Measurements from ENCODE around the gene PMFBP1.

The PMFBP1 gene

DNA sequence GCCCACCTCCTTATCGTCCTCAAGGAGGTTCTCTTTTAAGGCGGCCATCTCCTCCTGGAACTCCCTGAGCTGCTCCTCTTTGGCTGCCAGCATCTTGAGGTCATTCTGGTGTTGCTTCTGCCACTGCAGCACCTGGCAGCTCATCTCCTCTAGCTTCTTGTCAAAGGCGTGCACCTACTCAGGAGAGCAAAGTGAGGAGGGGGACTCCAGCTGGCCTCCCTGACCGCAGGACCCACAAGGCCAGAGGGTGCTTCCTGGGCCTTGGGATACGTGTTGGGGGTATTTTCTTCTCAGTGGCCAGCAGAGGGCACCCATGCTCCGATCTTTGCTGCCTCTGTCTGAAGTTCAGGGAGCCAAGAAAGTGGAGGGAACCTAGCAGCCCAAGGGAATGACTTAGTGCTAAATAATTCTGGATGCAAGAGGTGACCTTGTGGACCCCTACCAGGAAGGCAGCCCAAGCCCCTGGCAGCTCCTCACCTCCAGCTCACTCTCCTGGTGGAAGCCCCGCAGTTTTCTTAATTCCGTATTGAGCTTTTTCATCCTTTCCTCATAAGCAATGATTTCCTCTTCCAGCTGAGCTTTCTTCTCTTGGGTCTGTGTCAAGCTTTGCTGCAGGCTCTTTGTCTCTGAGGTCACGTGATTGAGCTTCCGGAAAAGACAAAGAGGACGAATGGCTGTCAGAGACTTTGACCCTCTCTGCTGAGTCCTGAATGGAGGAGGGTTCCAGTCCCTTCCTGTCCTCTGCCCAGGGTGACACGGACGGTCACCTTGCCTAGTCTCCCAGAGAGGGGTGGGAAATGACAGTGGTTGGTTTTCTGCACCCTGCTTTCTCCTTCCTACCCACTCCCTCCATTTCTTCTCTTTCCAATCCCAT is 47.0 kb downstream of the PMFBP1 start:
- H3K9ac ChIP-seq (ENCODE audit: low read length), result no peak overlapping the region
- no peaks in the 10 kb centered on the region for H3K4me1 ChIP-seq (ENCODE audit: control insufficient read depth, insufficient read depth, low read length)

DNA sequence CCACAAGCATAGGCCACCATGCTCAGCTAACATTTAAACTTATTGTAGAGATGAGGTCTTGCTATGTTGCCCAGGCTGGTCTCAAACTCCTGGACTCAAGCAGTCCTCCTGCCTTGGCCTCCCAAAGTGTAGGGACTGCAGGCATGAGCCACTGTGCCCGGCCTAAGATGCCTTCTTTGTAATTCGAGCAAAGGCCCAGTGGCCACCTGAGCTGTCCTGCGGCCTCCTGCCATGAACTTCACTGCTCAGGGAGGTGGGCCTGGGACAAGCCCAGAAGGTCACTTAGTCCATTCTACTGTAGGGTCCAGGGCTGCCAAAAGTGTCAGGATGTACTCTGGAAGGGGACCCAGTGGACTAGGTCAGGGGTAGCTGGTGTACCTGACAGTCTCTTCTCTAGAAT is 47.8 kb downstream of the PMFBP1 start:
- no peaks in the 10 kb centered on the region for H3K36me3 ChIP-seq (ENCODE audit: control insufficient read depth, insufficient read depth, low read length)
- no peaks in the 10 kb centered on the region for H3K4me1 ChIP-seq (ENCODE audit: control insufficient read depth, insufficient read depth, low read length)
- no peak overlapping the region for H3K27ac ChIP-seq (ENCODE audit: low read depth, low read length)
- no peaks in the 10 kb centered on the region for H3K27me3 ChIP-seq (ENCODE audit: control insufficient read depth, insufficient read depth, low read length)
- no peak overlapping the region for H3K4me3 ChIP-seq (ENCODE audit: low read length)
- no peak overlapping the region for H3K9ac ChIP-seq (ENCODE audit: low read length)

More for the DNA sequence above, 47.0 kb downstream of the PMFBP1 start:
- no peaks in the 10 kb centered on the region for H3K27me3 ChIP-seq (ENCODE audit: control insufficient read depth, insufficient read depth, low read length)
- no peaks in the 10 kb centered on the region for H3K36me3 ChIP-seq (ENCODE audit: control insufficient read depth, insufficient read depth, low read length)
- no peak overlapping the region for H3K27ac ChIP-seq (ENCODE audit: low read depth, low read length)
- no peak overlapping the region for H3K4me3 ChIP-seq (ENCODE audit: low read length)

DNA sequence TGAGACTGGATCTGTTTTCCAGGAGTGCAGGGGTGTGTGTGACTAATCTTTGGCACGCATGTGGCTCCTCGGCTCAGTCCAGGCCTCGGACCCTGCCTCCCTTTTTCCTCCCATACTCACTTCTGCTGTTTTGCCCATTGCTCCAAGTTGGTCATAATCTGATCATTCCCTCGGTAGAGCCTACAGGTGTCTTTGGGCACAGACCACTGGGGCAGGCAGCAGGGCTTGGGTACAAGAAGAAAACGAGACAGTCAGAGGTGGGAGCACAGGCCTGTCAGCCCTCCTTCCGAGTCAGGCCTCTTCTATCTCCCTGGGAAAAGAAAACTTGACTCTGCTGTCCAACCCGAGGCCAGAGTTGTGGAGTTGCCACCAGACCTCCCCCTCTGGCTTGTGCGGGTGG is 48.5 kb downstream of the PMFBP1 start:
- Histone ChIP-seq H3K36me3 (ENCODE audit: control insufficient read depth, insufficient read depth, low read length) (no peaks in the 10 kb centered on the region), H3K27me3 (ENCODE audit: control insufficient read depth, insufficient read depth, low read length) (no peaks in the 10 kb centered on the region), H3K4me3 (ENCODE audit: low read length) (no peak overlapping the region), H3K4me1 (ENCODE audit: control insufficient read depth, insufficient read depth, low read length) (no peaks in the 10 kb centered on the region), H3K9ac (ENCODE audit: low read length) (no peak overlapping the region), H3K27ac (ENCODE audit: low read depth, low read length) (no peak overlapping the region)

DNA sequence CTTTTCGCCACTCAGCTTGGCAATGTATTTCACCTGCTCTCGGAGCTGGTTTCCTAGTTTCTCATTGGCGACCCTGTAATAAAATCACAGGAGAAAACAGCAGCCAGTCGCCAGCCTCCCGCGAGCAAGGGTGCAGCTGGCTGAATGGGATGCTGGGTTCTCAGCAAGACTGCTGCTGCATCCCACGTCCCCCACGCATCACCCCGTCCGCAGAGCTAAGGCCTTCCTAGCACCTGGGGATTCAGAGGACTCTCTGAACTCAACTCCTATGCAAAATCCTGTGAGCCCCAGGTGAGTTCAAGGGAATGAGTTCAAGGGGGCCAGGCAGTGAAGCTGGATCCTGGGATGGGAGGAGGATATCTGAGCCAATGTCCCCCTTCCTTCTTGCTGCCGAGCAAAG is 49.0 kb downstream of the PMFBP1 start:
- H3K4me1 ChIP-seq (ENCODE audit: control insufficient read depth, insufficient read depth, low read length), result no peaks in the 10 kb centered on the region
- no peak overlapping the region for H3K9ac ChIP-seq (ENCODE audit: low read length)
- H3K36me3 ChIP-seq (ENCODE audit: control insufficient read depth, insufficient read depth, low read length), result no peaks in the 10 kb centered on the region
- no peaks in the 10 kb centered on the region for H3K27me3 ChIP-seq (ENCODE audit: control insufficient read depth, insufficient read depth, low read length)
- H3K27ac ChIP-seq (ENCODE audit: low read depth, low read length), result no peak overlapping the region
- H3K4me3 ChIP-seq (ENCODE audit: low read length), result no peak overlapping the region

DNA sequence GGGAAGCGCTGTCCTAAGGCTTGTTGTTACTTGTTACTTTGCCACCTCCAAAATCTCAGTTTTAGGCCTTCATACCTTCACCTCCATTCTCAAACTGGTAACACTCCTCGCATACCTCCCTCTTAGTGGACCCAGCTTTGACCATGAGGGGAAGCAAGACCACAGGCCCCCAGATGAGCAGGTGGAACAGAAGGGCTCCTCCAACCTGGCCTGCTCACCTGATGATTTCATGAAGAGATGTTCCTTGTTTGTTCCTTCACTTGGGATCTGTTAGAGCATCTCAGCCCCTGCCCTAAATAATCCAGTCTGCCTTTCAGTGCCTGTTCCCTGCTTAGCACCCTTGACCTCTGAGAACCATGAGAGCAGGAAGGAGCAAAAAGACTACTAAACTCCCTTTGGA is 49.6 kb downstream of the PMFBP1 start:
- Histone ChIP-seq H3K4me1 (ENCODE audit: control insufficient read depth, insufficient read depth, low read length) (no peaks in the 10 kb centered on the region), H3K27me3 (ENCODE audit: control insufficient read depth, insufficient read depth, low read length) (no peaks in the 10 kb centered on the region), H3K4me3 (ENCODE audit: low read length) (no peak overlapping the region), H3K9ac (ENCODE audit: low read length) (no peak overlapping the region), H3K27ac (ENCODE audit: low read depth, low read length) (no peak overlapping the region), H3K36me3 (ENCODE audit: control insufficient read depth, insufficient read depth, low read length) (no peaks in the 10 kb centered on the region)

DNA sequence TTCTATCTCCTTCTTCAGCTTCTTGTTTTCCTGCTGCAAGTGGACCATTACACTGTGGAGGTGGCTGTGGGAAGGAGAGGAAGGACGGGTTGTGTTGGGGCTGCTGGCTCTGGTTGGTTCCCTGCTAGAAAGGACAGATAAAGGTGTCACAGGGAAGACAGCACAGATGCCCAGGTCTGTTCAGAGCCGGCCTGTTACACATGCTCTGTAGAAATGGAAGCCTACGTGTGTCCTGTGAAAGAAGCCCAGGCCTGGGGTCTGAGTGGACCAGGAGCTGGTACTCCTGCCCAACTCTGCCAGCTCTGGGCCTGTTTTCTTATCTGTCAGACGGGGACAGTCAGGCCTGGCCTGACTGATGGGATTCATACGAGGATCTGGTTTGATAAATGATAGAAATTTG is 51.9 kb downstream of the PMFBP1 start:
- Histone ChIP-seq H3K4me3 (ENCODE audit: low read length) (no peak overlapping the region), H3K9ac (ENCODE audit: low read length) (no peak overlapping the region), H3K36me3 (ENCODE audit: control insufficient read depth, insufficient read depth, low read length) (no peaks in the 10 kb centered on the region), H3K27ac (ENCODE audit: low read depth, low read length) (no peak overlapping the region), H3K4me1 (ENCODE audit: control insufficient read depth, insufficient read depth, low read length) (no peaks in the 10 kb centered on the region), H3K27me3 (ENCODE audit: control insufficient read depth, insufficient read depth, low read length) (no peaks in the 10 kb centered on the region)

DNA sequence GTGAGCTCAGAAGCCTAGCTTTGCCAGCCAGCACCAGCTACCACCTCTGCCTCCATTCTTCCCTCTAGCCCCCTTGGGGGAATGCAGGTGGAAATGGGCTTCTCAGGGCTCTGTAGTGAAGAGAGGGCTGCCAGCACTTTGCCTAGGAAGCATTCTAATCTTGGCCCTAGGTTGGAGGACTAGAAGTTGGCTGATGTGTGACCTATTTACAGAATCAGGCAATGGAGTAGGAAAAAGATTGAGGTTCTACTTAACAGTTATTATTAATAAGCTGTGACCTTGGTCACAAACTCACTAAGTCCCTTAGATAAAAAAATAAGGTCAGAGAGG is 58.4 kb downstream of the PMFBP1 start:
- H3K27ac ChIP-seq (ENCODE audit: low read depth, low read length), result no peak overlapping the region

DNA sequence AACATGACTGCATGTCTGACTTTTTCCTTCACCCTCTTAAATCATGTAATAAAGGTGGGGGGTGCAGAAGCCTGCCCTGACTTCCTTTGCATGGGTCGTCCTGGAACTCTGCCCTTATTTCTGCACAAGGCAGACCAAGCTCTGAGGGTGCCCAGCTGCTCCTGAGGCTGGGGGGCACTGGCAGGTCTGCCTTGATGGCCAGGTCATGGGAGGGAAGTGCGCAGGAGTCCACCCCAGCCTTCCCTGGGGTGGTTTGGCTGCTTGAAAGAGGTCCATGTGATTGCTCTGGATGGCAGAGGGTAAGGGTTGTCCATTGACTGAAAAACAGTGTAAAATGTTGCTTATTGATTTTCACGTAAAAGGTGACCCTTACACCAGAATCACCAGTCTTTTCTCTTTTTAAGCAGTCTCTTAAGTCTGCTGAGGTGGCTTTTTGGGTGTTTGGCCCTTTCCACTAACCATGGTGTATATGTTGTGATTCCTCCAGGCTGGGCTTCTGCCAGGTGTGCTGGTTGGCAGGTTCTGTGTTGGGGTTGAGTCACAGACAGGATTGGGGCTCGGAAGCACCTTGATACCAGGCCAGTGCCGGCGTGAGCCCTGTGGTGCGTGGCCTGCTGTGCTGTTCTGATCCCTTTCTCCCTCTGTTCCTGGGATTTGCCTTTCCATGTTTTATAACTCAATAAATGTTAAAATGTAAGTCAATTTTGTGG is 58.9 kb downstream of the PMFBP1 start:
- no peak overlapping the region for H3K4me3 ChIP-seq (ENCODE audit: low read length)
- H3K27ac ChIP-seq (ENCODE audit: low read depth, low read length), result no peak overlapping the region
- H3K9ac ChIP-seq (ENCODE audit: low read length), result no peak overlapping the region
- no peaks in the 10 kb centered on the region for H3K4me1 ChIP-seq (ENCODE audit: control insufficient read depth, insufficient read depth, low read length)
- H3K27me3 ChIP-seq (ENCODE audit: control insufficient read depth, insufficient read depth, low read length), result no peaks in the 10 kb centered on the region
- peaks cover 45% of the 10 kb centered on the region for H3K36me3 ChIP-seq (ENCODE audit: control insufficient read depth, insufficient read depth, low read length)

More for the DNA sequence above, 58.4 kb downstream of the PMFBP1 start:
- Histone ChIP-seq H3K9ac (ENCODE audit: low read length) (no peak overlapping the region), H3K36me3 (ENCODE audit: control insufficient read depth, insufficient read depth, low read length) (peaks cover 40% of the 10 kb centered on the region), H3K27me3 (ENCODE audit: control insufficient read depth, insufficient read depth, low read length) (no peaks in the 10 kb centered on the region), H3K4me1 (ENCODE audit: control insufficient read depth, insufficient read depth, low read length) (no peaks in the 10 kb centered on the region), H3K4me3 (ENCODE audit: low read length) (no peak overlapping the region)

DNA sequence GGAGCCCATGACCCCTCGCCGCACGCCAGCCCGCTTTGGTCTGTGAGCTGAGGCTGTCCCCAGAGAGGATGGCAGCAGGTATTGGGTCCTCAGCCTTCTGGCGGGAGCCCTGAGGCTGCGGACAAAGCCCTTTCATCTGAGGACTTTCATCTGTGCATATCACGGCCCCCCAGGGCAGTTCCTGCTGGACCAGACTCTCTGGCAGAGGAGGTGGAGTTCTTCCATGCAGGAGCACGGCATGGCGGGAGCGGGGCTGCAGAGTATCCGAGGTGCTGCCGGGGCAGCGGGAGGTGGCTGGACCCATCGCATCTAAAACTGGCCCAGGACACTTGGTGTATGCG is 59.5 kb downstream of the PMFBP1 start:
- H3K36me3 ChIP-seq (ENCODE audit: control insufficient read depth, insufficient read depth, low read length), result peaks cover 50% of the 10 kb centered on the region
- no peak overlapping the region for H3K27ac ChIP-seq (ENCODE audit: low read depth, low read length)
- H3K4me1 ChIP-seq (ENCODE audit: control insufficient read depth, insufficient read depth, low read length), result no peaks in the 10 kb centered on the region
- no peaks in the 10 kb centered on the region for H3K27me3 ChIP-seq (ENCODE audit: control insufficient read depth, insufficient read depth, low read length)
- no peak overlapping the region for H3K4me3 ChIP-seq (ENCODE audit: low read length)
- no peak overlapping the region for H3K9ac ChIP-seq (ENCODE audit: low read length)

DNA sequence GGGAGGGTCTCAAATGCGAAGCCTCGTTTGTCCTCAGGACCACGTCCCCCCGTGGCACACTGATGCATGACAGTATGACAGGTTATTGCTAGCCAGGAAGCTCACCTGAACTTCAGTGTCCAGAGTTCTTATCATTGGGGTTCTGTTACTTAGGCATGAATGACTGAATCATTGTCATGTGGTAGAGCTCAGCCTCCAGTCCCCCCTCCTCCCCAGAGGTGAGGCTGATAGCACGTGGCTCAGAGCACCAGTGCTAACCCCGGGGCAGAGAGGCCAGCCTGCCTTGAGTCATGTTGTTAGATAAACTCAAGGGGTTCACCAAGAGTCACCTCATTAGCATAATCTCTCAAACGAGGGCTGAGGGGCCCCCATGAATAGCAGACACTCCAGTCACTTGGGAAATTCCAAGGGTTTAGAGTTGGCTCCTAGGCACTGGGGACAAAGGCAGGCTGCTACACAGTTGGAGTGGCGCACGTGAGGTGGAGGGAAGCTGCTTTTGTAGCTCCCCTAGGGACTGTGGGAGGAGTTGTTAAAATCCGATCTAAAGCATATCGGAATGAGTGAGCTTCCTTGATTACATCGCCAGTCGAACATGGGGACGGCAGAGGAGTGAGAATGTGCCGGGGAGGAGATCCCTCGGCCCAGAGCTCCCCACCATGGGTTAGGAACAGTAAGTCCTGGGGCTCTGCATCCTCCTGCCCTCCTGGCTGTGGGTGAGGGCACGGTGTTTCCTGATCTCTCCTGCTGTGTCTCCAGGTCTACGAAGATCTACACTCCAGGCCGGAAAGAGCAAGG is 60.1 kb downstream of the PMFBP1 start:
- Histone ChIP-seq H3K27ac (ENCODE audit: low read depth, low read length) (no peak overlapping the region), H3K36me3 (ENCODE audit: control insufficient read depth, insufficient read depth, low read length) (peaks cover 55% of the 10 kb centered on the region), H3K9ac (ENCODE audit: low read length) (no peak overlapping the region), H3K4me1 (ENCODE audit: control insufficient read depth, insufficient read depth, low read length) (no peaks in the 10 kb centered on the region), H3K27me3 (ENCODE audit: control insufficient read depth, insufficient read depth, low read length) (no peaks in the 10 kb centered on the region), H3K4me3 (ENCODE audit: low read length) (no peak overlapping the region)

DNA sequence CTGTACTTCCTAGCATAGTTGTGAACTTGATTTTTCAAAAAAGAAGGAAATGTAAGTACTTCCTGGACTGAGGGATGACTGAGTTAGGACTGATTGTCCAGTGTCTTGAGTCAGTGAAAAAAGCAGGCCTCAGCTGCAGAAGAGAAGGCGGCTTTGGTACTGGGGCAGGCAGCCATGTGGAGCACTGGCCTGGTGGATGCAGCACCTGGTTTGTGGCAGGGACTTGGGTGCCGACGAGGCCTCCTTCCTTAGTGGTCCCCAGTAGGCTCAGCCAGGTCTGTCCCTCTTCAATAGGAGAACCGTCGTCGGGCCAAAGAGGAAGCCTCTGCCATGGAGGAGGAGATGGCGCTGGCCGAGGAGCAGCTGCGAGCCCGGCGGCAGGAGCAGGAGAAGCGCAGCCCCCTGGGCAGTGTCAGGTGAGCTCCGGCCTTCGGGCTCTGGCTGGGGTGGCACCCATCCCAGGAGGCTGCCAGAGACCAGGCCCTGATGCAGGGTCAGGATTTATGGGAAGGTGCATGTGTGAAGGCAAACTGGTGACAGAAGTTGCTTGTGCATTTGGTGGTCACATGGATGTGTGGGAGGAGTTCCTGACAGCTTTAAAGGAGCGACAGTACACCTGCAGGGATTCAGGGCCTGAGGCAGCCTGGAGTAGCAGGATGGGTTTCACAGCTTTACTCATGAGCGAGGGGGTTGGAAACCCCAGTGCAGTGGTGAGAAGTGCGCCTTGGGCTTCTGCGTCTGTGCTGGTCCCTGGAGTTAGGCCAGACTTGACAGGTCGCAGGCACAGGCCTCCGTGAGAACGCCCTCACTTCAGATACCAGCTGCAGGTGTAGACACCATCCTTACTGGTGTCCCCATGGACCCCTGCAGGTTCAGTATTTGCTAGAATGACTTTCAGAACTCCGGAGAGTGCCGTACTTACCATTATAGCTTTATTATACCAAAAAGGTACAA is 61.0 kb downstream of the PMFBP1 start:
- H3K4me1 ChIP-seq (ENCODE audit: control insufficient read depth, insufficient read depth, low read length), result no peaks in the 10 kb centered on the region
- no peak overlapping the region for H3K9ac ChIP-seq (ENCODE audit: low read length)
- H3K4me3 ChIP-seq (ENCODE audit: low read length), result no peak overlapping the region
- H3K36me3 ChIP-seq (ENCODE audit: control insufficient read depth, insufficient read depth, low read length), result peaks cover 55% of the 10 kb centered on the region
- no peaks in the 10 kb centered on the region for H3K27me3 ChIP-seq (ENCODE audit: control insufficient read depth, insufficient read depth, low read length)
- no peak overlapping the region for H3K27ac ChIP-seq (ENCODE audit: low read depth, low read length)

Data from rectal smooth muscle tissue (tissue), 1 donor.